NB4 (cell line): ENCODE measurements around the gene NPHP4.

Experiments used
- DNase-seq: peaks from one replicate; pipeline ENCODE4 v3.0.0; 2010; ENCODE audit warnings: low read depth
- H3K4me3 ChIP-seq: one replicate; pipeline ENCODE4 v1.5.1; 2011; ENCODE audit warnings: mild to moderate bottlenecking, low read depth, low read length, moderate library complexity
- MAX ChIP-seq: IDR thresholded peaks from 2 replicates; pipeline ENCODE4 v1.6.1; 2011; ENCODE audit warnings: low read depth, low read length
- MYC ChIP-seq: IDR thresholded peaks from 2 replicates; pipeline ENCODE4 v1.6.1; 2011; ENCODE audit warnings: low read depth, low read length
- POLR2A ChIP-seq: IDR thresholded peaks from 2 replicates; pipeline ENCODE4 v1.6.1; 2011; ENCODE audit warnings: mild to moderate bottlenecking; ENCODE audit not compliant: insufficient read length; ENCODE audit errors: extremely low read depth
- TF ChIP-seq, protein P1 (sequence below): IDR thresholded peaks from one replicate; pipeline ENCODE4 v1.5.1; 2012; ENCODE audit warnings: low read depth, low read length

The NPHP4 gene

GRCh38 chr1:5956022-5956830 is 36.0 kb downstream of the NPHP4 start:
- DNase-seq, result no peak
- TF ChIP-seq MYC, result no peak
- no peak for TF ChIP-seq MAX
- TF ChIP-seq, protein P1, sequence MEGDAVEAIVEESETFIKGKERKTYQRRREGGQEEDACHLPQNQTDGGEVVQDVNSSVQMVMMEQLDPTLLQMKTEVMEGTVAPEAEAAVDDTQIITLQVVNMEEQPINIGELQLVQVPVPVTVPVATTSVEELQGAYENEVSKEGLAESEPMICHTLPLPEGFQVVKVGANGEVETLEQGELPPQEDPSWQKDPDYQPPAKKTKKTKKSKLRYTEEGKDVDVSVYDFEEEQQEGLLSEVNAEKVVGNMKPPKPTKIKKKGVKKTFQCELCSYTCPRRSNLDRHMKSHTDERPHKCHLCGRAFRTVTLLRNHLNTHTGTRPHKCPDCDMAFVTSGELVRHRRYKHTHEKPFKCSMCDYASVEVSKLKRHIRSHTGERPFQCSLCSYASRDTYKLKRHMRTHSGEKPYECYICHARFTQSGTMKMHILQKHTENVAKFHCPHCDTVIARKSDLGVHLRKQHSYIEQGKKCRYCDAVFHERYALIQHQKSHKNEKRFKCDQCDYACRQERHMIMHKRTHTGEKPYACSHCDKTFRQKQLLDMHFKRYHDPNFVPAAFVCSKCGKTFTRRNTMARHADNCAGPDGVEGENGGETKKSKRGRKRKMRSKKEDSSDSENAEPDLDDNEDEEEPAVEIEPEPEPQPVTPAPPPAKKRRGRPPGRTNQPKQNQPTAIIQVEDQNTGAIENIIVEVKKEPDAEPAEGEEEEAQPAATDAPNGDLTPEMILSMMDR, result no peak
- TF ChIP-seq POLR2A, result no peak
- H3K4me3 ChIP-seq, result no peak overlapping the region

GRCh38 chr1:5955479-5955977 is 36.7 kb downstream of the NPHP4 start:
- H3K4me3 ChIP-seq, result no peak overlapping the region
- no peak for DNase-seq
- TF ChIP-seq POLR2A (no peak), MYC (no peak), MAX (no peak)
- TF ChIP-seq, protein P1, result no peak

DNA sequence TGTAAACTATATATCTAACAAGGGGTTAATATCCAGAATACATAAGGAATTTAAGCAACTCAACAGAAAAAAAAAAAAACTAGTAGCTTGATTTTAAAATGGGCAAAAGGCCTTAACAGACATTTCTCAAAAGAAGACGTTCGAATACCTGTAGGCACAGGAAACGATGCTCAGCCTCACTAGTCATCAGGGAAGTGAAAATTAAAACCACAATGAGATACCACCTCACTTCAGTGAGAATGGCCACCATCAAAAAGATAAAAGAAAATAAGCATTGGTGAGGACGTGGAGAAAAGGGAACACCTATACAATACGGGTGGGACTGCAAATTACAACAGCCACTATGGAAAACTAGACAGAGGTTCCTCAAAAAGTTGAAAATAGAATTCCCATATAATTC is 37.3 kb downstream of the NPHP4 start:
- no peak overlapping the region for H3K4me3 ChIP-seq
- DNase-seq, result no peak
- TF ChIP-seq MYC, result no peak
- TF ChIP-seq, protein P1, result no peak
- no peak for TF ChIP-seq MAX
- no peak for TF ChIP-seq POLR2A

DNA sequence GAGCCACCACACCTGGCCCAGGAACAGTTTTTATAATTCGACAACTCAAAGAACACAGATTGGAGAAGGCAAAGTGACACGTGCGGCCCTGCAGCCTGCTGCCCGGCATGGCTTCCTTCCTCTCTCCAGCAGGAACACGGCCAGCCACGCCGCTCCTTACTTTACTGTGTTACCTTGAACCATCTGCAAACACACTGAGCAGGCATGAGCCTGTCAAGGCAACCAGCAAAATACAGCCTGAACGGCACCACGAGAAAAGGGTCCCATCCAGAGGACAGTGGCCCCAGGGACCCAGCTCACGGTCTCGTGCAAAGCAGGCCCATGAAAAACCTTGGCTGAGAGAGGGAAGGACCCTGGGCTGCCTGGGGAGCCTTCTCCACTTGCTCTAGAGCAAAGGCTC is 38.8 kb downstream of the NPHP4 start:
- H3K4me3 ChIP-seq, result no peak overlapping the region
- TF ChIP-seq MAX (no peak), MYC (no peak), POLR2A (no peak)
- TF ChIP-seq, protein P1, result no peak
- no peak for DNase-seq

DNA sequence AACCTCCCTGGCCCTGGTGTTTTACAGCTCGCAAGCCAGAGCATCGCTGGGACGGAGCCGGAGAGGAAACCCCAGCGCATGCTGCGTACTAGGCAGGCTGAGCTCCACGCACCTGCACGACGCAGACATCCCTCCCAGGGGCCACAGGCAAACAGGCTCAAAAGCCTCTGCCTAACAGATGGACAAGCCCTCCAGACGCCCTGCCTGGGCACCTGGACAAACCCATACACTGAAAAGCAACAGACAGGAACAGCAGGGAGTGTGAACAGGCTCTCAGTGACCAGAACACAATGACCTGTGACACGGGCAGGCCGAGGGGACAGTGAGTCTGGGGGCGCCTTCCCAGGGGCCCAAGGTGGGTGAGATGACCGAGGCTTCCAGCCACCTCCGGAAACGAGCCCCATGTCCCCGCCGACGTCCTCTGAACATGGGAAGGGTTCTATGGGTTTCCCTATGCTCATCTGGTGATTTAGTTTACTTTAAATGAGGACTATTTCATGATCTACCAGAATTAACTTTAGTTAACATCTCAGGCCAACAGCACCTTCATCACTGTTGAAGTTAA is 40.3 kb downstream of the NPHP4 start:
- no peak for TF ChIP-seq MAX
- no peak for TF ChIP-seq POLR2A
- TF ChIP-seq MYC, result no peak
- TF ChIP-seq, protein P1, result no peak
- DNase-seq, result no peak

More for the DNA sequence above, 40.3 kb downstream of the NPHP4 start:
- H3K4me3 ChIP-seq, result no peak overlapping the region
